ENCODE results near the gene LCN2. TPM values are rescaled to one million over a fixed set of nuclear protein-coding genes. Genes with fewer than 3 reads are reported as not detected.

The LCN2 gene
- total RNA-seq, 1 experiment from 2014 or later: not detected

DNA sequence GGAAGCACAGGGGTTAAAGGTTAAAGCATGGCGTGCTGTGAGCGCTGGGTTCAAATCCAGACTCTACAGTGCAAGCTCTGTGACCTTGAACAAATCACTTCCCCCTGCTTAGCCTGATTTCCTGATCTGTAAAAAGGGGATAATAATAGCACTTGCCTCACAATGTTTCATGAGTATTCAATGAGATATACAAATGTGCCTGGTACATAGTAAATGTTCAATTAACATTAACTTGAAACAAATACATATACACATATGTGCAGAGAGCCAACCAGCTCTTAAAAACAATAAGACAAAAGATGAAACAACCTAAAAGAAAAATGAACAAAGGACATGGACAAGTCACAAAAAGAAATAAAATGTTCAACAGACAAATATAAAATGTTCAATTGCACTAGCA lies 38.1 kb downstream of the LCN2 start:
- Histone ChIP-seq H3K4me1 (ENCODE audit: low read length) (peaks cover 22% of the 10 kb centered on the region), H4K20me1 (ENCODE audit: insufficient read depth, low read depth, low read length) (no peaks in the 10 kb centered on the region), H3K4me2 (ENCODE audit: low read depth, low read length, poor library complexity, severe bottlenecking) (no peak overlapping the region), H2AFZ (ENCODE audit: low read length) (no peak overlapping the region), H3K79me2 (ENCODE audit: low read length) (peaks cover 12% of the 10 kb centered on the region), H3K27me3 (ENCODE audit: low read length) (no peaks in the 10 kb centered on the region), H3K27ac (ENCODE audit: low read length) (no peak overlapping the region), H3K9me2 (replicated peaks; ENCODE audit: insufficient read depth, low read length) (no peaks in the 10 kb centered on the region), H3K36me3 (ENCODE audit: insufficient read depth, low read length) (peaks cover 32% of the 10 kb centered on the region), H3K4me3 (ENCODE audit: low read length) (no peak overlapping the region), H3K9ac (ENCODE audit: low read length) (no peak overlapping the region), H3K9me3 (ENCODE audit: low read length) (no peaks in the 10 kb centered on the region)
- DNase-seq: no peak

GRCh38 chr9:128188209-128188608 lies 39.0 kb downstream of the LCN2 start:
- Histone ChIP-seq H3K4me1 (ENCODE audit: low read length) (peaks cover 22% of the 10 kb centered on the region), H3K4me2 (ENCODE audit: low read depth, low read length, poor library complexity, severe bottlenecking) (no peak overlapping the region), H3K79me2 (ENCODE audit: low read length) (peaks cover 12% of the 10 kb centered on the region), H3K9ac (ENCODE audit: low read length) (no peak overlapping the region), H3K27ac (ENCODE audit: low read length) (no peak overlapping the region), H3K27me3 (ENCODE audit: low read length) (no peaks in the 10 kb centered on the region), H3K9me3 (ENCODE audit: low read length) (no peaks in the 10 kb centered on the region), H3K36me3 (ENCODE audit: insufficient read depth, low read length) (peaks cover 23% of the 10 kb centered on the region), H3K4me3 (ENCODE audit: low read length) (no peak overlapping the region), H3K9me2 (replicated peaks; ENCODE audit: insufficient read depth, low read length) (no peaks in the 10 kb centered on the region), H2AFZ (ENCODE audit: low read length) (no peak overlapping the region), H4K20me1 (ENCODE audit: insufficient read depth, low read depth, low read length) (no peaks in the 10 kb centered on the region)
- no peak for DNase-seq

DNA sequence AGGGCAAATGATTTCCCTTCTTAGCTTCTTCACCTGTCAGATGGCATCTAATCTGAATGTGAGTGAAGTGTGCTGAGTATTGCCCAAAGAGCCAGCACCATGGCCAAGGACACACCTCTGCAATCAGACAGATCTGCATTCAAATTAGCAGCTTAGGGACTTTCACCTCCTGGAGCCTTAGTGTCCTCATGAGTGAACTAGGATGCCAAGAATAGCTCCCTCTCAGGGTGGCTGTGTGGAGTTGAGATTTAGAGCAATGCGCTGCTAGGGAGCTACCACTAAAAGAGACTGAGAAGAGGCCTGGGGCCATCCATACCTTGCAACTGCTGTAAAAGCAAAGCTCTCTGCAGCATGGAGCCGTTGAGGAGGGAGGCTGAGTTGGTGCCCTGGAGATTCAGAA lies 40.8 kb downstream of the LCN2 start:
- peaks cover 20% of the 10 kb centered on the region; the same call in 1 of the 2 replicates for H3K36me3 ChIP-seq (ENCODE audit: insufficient read depth, low read length)
- H3K4me1 ChIP-seq (ENCODE audit: low read length): peaks cover 22% of the 10 kb centered on the region
- H3K27me3 ChIP-seq (ENCODE audit: low read length): no peaks in the 10 kb centered on the region
- H3K9me3 ChIP-seq (ENCODE audit: low read length): no peaks in the 10 kb centered on the region
- H2AFZ ChIP-seq (ENCODE audit: low read length): no peak overlapping the region
- peak overlapping the region; percentile 85 for H3K4me3 ChIP-seq (ENCODE audit: low read length)
- H3K27ac ChIP-seq (ENCODE audit: low read length): peak overlapping the region; percentile 72
- no peaks in the 10 kb centered on the region for H4K20me1 ChIP-seq (ENCODE audit: insufficient read depth, low read depth, low read length)
- peak overlapping the region; percentile 86 for H3K9ac ChIP-seq (ENCODE audit: low read length)
- no peaks in the 10 kb centered on the region for H3K9me2 ChIP-seq (replicated peaks; ENCODE audit: insufficient read depth, low read length)
- peak overlapping the region; percentile 84 for H3K4me2 ChIP-seq (ENCODE audit: low read depth, low read length, poor library complexity, severe bottlenecking)
- H3K79me2 ChIP-seq (ENCODE audit: low read length): peaks cover 12% of the 10 kb centered on the region
- peak; percentile 77 for DNase-seq

GRCh38 chr9:128190516-128191405 lies 41.5 kb downstream of the LCN2 start:
- peaks cover 12% of the 10 kb centered on the region for H3K79me2 ChIP-seq (ENCODE audit: low read length)
- peak overlapping the region; percentile 72 for H3K27ac ChIP-seq (ENCODE audit: low read length)
- H4K20me1 ChIP-seq (ENCODE audit: insufficient read depth, low read depth, low read length): no peaks in the 10 kb centered on the region
- H3K27me3 ChIP-seq (ENCODE audit: low read length): no peaks in the 10 kb centered on the region
- H3K4me1 ChIP-seq (ENCODE audit: low read length): peaks cover 22% of the 10 kb centered on the region
- H3K4me2 ChIP-seq (ENCODE audit: low read depth, low read length, poor library complexity, severe bottlenecking): peak overlapping the region; percentile 84
- H2AFZ ChIP-seq (ENCODE audit: low read length): peak overlapping the region; percentile 93
- H3K9ac ChIP-seq (ENCODE audit: low read length): peak overlapping the region; percentile 86
- H3K4me3 ChIP-seq (ENCODE audit: low read length): peak overlapping the region; percentile 85
- H3K9me3 ChIP-seq (ENCODE audit: low read length): no peaks in the 10 kb centered on the region
- peaks cover 15% of the 10 kb centered on the region; the same call in 1 of the 2 replicates for H3K36me3 ChIP-seq (ENCODE audit: insufficient read depth, low read length)
- peak; percentile 66 for DNase-seq
- H3K9me2 ChIP-seq (replicated peaks; ENCODE audit: insufficient read depth, low read length): no peaks in the 10 kb centered on the region

GRCh38 chr9:128191406-128192046 lies 42.3 kb downstream of the LCN2 start, which contains the start of gene CIZ1:
Gene CIZ1, minus strand, starts transcription at chr9:128191572. Its CDS starts 715 bp downstream, at chr9:128190857.
- H3K9ac ChIP-seq (ENCODE audit: low read length): peak within 1 kb of the TSS; percentile 86
- peak within 1 kb of the TSS; percentile 85 for H3K4me3 ChIP-seq (ENCODE audit: low read length)
- H4K20me1 ChIP-seq (ENCODE audit: insufficient read depth, low read depth, low read length): no peaks in the 10 kb centered on the region
- H3K4me2 ChIP-seq (ENCODE audit: low read depth, low read length, poor library complexity, severe bottlenecking): peak within 1 kb of the TSS; percentile 84
- DNase-seq: peak; percentile 89
- H3K27me3 ChIP-seq (ENCODE audit: low read length): no peaks in the 10 kb centered on the region
- peak within 1 kb of the TSS; percentile 93 for H2AFZ ChIP-seq (ENCODE audit: low read length)
- peaks cover 22% of the 10 kb centered on the region for H3K4me1 ChIP-seq (ENCODE audit: low read length)
- H3K36me3 ChIP-seq (ENCODE audit: insufficient read depth, low read length): peaks cover 15% of the 10 kb centered on the region; the same call in 1 of the 2 replicates
- no peaks in the 10 kb centered on the region for H3K9me2 ChIP-seq (replicated peaks; ENCODE audit: insufficient read depth, low read length)
- H3K9me3 ChIP-seq (ENCODE audit: low read length): no peaks in the 10 kb centered on the region
- peaks cover 12% of the 10 kb centered on the region for H3K79me2 ChIP-seq (ENCODE audit: low read length)
- peak within 1 kb of the TSS; percentile 72 for H3K27ac ChIP-seq (ENCODE audit: low read length)

- Histone ChIP-seq H3K4me1 (ENCODE audit: low read length) (peaks cover 22% of the 10 kb centered on the region), H3K9ac (ENCODE audit: low read length) (0 out of 2 replicates have a peak overlapping the region, but pooled peaks have one; percentile 27), H4K20me1 (ENCODE audit: insufficient read depth, low read depth, low read length) (no peaks in the 10 kb centered on the region), H3K9me2 (replicated peaks; ENCODE audit: insufficient read depth, low read length) (no peaks in the 10 kb centered on the region), H3K27me3 (ENCODE audit: low read length) (no peaks in the 10 kb centered on the region), H3K27ac (ENCODE audit: low read length) (no peak overlapping the region), H2AFZ (ENCODE audit: low read length) (no peak overlapping the region), H3K4me2 (ENCODE audit: low read depth, low read length, poor library complexity, severe bottlenecking) (peak overlapping the region; percentile 84), H3K9me3 (ENCODE audit: low read length) (no peaks in the 10 kb centered on the region), H3K4me3 (ENCODE audit: low read length) (peak overlapping the region; percentile 4; the same call in 1 of the 2 replicates), H3K36me3 (ENCODE audit: insufficient read depth, low read length) (peaks cover 10% of the 10 kb centered on the region; the same call in 1 of the 2 replicates), H3K79me2 (ENCODE audit: low read length) (peaks cover 12% of the 10 kb centered on the region)
- peak; percentile 83 for DNase-seq
Observed at GRCh38 chr9:128192601-128193371, 43.5 kb downstream of the LCN2 start.

- no peak overlapping the region for H3K27ac ChIP-seq (ENCODE audit: low read length)
- peaks cover 7% of the 10 kb centered on the region; the same call in 1 of the 2 replicates for H3K79me2 ChIP-seq (ENCODE audit: low read length)
- peaks cover 4% of the 10 kb centered on the region; the same call in 1 of the 2 replicates for H3K36me3 ChIP-seq (ENCODE audit: insufficient read depth, low read length)
- no peak overlapping the region for H3K4me3 ChIP-seq (ENCODE audit: low read length)
- H4K20me1 ChIP-seq (ENCODE audit: insufficient read depth, low read depth, low read length): no peaks in the 10 kb centered on the region
- H3K9ac ChIP-seq (ENCODE audit: low read length): no peak overlapping the region
- peaks cover 19% of the 10 kb centered on the region for H3K4me1 ChIP-seq (ENCODE audit: low read length)
- no peak for DNase-seq
- no peak overlapping the region for H3K4me2 ChIP-seq (ENCODE audit: low read depth, low read length, poor library complexity, severe bottlenecking)
- H3K27me3 ChIP-seq (ENCODE audit: low read length): no peaks in the 10 kb centered on the region
- no peaks in the 10 kb centered on the region for H3K9me3 ChIP-seq (ENCODE audit: low read length)
- H2AFZ ChIP-seq (ENCODE audit: low read length): no peak overlapping the region
- no peaks in the 10 kb centered on the region for H3K9me2 ChIP-seq (replicated peaks; ENCODE audit: insufficient read depth, low read length)
Observed at GRCh38 chr9:128193469-128194096, 44.3 kb downstream of the LCN2 start.

Data from Karpas-422 (cell line).